WTC11 (cell line): Measurements from ENCODE around the gene LTF. TPM values are rescaled to one million over a fixed set of nuclear protein-coding genes. Genes with fewer than 3 reads are reported as not detected.

Experiments
- ATAC-seq: fragments of 200-7000 bp; cut with Tn5 transposase; 2 replicates; pipeline ENCODE4 v1.10.0; 2021; ENCODE audit warnings: mild to moderate bottlenecking, moderate library complexity
- CTCF ChIA-PET: fragments of 300-600 bp; sonication (Branson Sonifier 250); formaldehyde crosslinking; loops from one replicate; lab custom pipeline; 2021; ENCODE audit warnings: antibody characterized with exemption; lab: Charles Lee
- POLR2A ChIA-PET: fragments of 350-600 bp; sonication (Branson Sonifier 250); formaldehyde crosslinking; loops from one replicate; lab custom pipeline; 2021; ENCODE audit warnings: antibody characterized with exemption; lab: Charles Lee
- DNase-seq: peaks from one replicate; pipeline ENCODE4 v3.0.0; 2021; ENCODE audit warnings: low spot score
- H3K27ac Mint-ChIP-seq: 2 replicates; pipeline ENCODE4 v1.8.0; 2021; ENCODE audit warnings: mixed read lengths
- H3K27me3 Mint-ChIP-seq: 2 replicates; pipeline ENCODE4 v1.8.0; 2021; ENCODE audit warnings: low read depth, mild to moderate bottlenecking, moderate library complexity, mixed read lengths
- H3K36me3 Mint-ChIP-seq: 2 replicates; pipeline ENCODE4 v1.8.0; 2021; ENCODE audit warnings: mixed read lengths
- H3K4me1 Mint-ChIP-seq: 2 replicates; pipeline ENCODE4 v1.8.0; 2022; ENCODE audit warnings: mixed read lengths
- H3K4me3 Mint-ChIP-seq: 2 replicates; pipeline ENCODE4 v1.8.0; 2021; ENCODE audit warnings: mild to moderate bottlenecking, moderate library complexity, mixed read lengths
- H3K9me3 Mint-ChIP-seq: 2 replicates; pipeline ENCODE4 v1.8.0; 2021; ENCODE audit warnings: mixed read lengths
- E2F5 ChIP-seq: sonication (generic); formaldehyde crosslinking; IDR thresholded peaks from 2 replicates; pipeline ENCODE4 v1.8.1; 2022; ENCODE audit warnings: mild to moderate bottlenecking, moderate library complexity, missing genetic modification reagents
- EMX1 ChIP-seq: fragments of 250-450 bp; sonication (Bioruptor Pico); IDR thresholded peaks from 2 replicates; pipeline ENCODE4 v1.8.0; 2021; ENCODE audit warnings: mild to moderate bottlenecking
- ERG ChIP-seq: fragments of 250-450 bp; sonication (Bioruptor Pico); IDR thresholded peaks from 2 replicates; pipeline ENCODE4 v1.8.0; 2021; ENCODE audit warnings: mild to moderate bottlenecking
- GRHL2 ChIP-seq: fragments of 250-450 bp; sonication (Bioruptor Pico); IDR thresholded peaks from 2 replicates; pipeline ENCODE4 v1.8.0; 2022; ENCODE audit warnings: mild to moderate bottlenecking, moderate library complexity; ENCODE audit not compliant: insufficient replicate concordance, severe bottlenecking
- JUN ChIP-seq: sonication (generic); formaldehyde crosslinking; IDR thresholded peaks from 2 replicates; pipeline ENCODE4 v1.8.0; 2023; ENCODE audit warnings: mild to moderate bottlenecking, missing genetic modification reagents
- NFATC4 ChIP-seq: fragments of 250-450 bp; sonication (Bioruptor Pico); IDR thresholded peaks from 2 replicates; pipeline ENCODE4 v1.9.0; 2021; ENCODE audit warnings: mild to moderate bottlenecking
- NR1H2 ChIP-seq: sonication (generic); formaldehyde crosslinking; IDR thresholded peaks from 2 replicates; pipeline ENCODE4 v1.9.0; 2021; ENCODE audit warnings: mild to moderate bottlenecking, moderate library complexity, missing genetic modification reagents
- NR3C1 ChIP-seq: sonication (generic); formaldehyde crosslinking; conservative IDR thresholded peaks from 2 replicates; pipeline ENCODE4 v1.8.1; 2023; ENCODE audit warnings: low read depth, mild to moderate bottlenecking, missing genetic modification reagents
- PREB ChIP-seq: sonication (generic); formaldehyde crosslinking; IDR thresholded peaks from 2 replicates; pipeline ENCODE4 v1.8.1; 2022; ENCODE audit warnings: mild to moderate bottlenecking, missing genetic modification reagents, moderate library complexity, borderline replicate concordance
- SMAD4 ChIP-seq: sonication (generic); formaldehyde crosslinking; IDR thresholded peaks from 2 replicates; pipeline ENCODE4 v1.8.0; 2022; ENCODE audit warnings: mild to moderate bottlenecking, missing genetic modification reagents
- TEAD4 ChIP-seq: sonication (generic); formaldehyde crosslinking; IDR thresholded peaks from 2 replicates; pipeline ENCODE4 v1.8.0; 2022; ENCODE audit warnings: mild to moderate bottlenecking, missing genetic modification reagents
- TP53 ChIP-seq: sonication (generic); formaldehyde crosslinking; IDR thresholded peaks from 2 replicates; pipeline ENCODE4 v1.8.1; 2023; ENCODE audit warnings: mild to moderate bottlenecking, missing genetic modification reagents
- ZBTB21 ChIP-seq: sonication (generic); formaldehyde crosslinking; IDR thresholded peaks from 2 replicates; pipeline ENCODE4 v1.8.1; 2023; ENCODE audit warnings: mild to moderate bottlenecking, missing genetic modification reagents, borderline replicate concordance
- ZNF138 ChIP-seq: sonication (generic); formaldehyde crosslinking; conservative IDR thresholded peaks from 2 replicates; pipeline ENCODE4 v1.8.1; 2022; ENCODE audit warnings: mild to moderate bottlenecking, moderate library complexity, missing genetic modification reagents
- ZNF532 ChIP-seq: fragments of 250-450 bp; sonication (Bioruptor Pico); IDR thresholded peaks from 2 replicates; pipeline ENCODE4 v1.9.0; 2021; ENCODE audit warnings: mild to moderate bottlenecking, borderline replicate concordance
- total RNA-seq: library from RNA; stranded (reverse); gene quantifications from 3 replicates; pipeline ENCODE4 v1.2.3, GENCODE V29; 2021
- TF ChIP-seq, protein P1 (sequence below): sonication (generic); formaldehyde crosslinking; conservative IDR thresholded peaks from 2 replicates; pipeline ENCODE4 v1.8.1; 2022; ENCODE audit warnings: mild to moderate bottlenecking, missing genetic modification reagents

LTF gene
- total RNA-seq, 1 experiment from 2014 or later: 0.22 TPM

GRCh38 chr3:46408853-46409252, 55.9 kb downstream of the LTF start:
- no peak for TF ChIP-seq ERG (CRISPR knock-in tag)
- peak; percentile 19 for DNase-seq
- H3K36me3 Mint-ChIP-seq: no peaks in the 10 kb centered on the region
- H3K4me3 Mint-ChIP-seq: no peak overlapping the region
- POLR2A ChIA-PET: no interaction called here
- peak; percentile 38; the same call in 1 of the 2 replicates for ATAC-seq
- H3K27ac Mint-ChIP-seq: no peak overlapping the region
- no peaks in the 10 kb centered on the region for H3K27me3 Mint-ChIP-seq
- CTCF ChIA-PET: interaction anchor here (1.5 to 2.7 kb wide), 3 partner anchors 18 to 54 kb away, joined by 3 to 9 read pairs (median 9); no protein-coding TSS in a partner anchor
- no peaks in the 10 kb centered on the region for H3K9me3 Mint-ChIP-seq
- H3K4me1 Mint-ChIP-seq: peaks cover 2% of the 10 kb centered on the region; the same call in 1 of the 2 replicates

DNA sequence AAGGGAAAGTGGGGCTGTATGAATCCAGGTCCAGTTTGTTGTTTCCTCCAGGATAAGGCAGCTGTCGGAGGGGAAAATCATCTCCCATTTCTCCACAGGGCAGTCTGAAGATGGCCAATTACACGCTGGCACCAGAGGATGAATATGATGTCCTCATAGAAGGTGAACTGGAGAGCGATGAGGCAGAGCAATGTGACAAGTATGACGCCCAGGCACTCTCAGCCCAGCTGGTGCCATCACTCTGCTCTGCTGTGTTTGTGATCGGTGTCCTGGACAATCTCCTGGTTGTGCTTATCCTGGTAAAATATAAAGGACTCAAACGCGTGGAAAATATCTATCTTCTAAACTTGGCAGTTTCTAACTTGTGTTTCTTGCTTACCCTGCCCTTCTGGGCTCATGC, 56.7 kb downstream of the LTF start:
- Mint-ChIP-seq H3K27ac (no peak overlapping the region), H3K27me3 (no peaks in the 10 kb centered on the region), H3K4me1 (peaks cover 2% of the 10 kb centered on the region; the same call in 1 of the 2 replicates), H3K36me3 (no peaks in the 10 kb centered on the region), H3K9me3 (peaks cover 2% of the 10 kb centered on the region), H3K4me3 (no peak overlapping the region)
- ATAC-seq (no peak), DNase-seq (no peak)
- no peak for TF ChIP-seq ZNF138 (CRISPR knock-in tag)
- ChIA-PET CTCF (interaction anchor here (1.5 to 2.7 kb wide), 3 partner anchors 19 to 54 kb away, joined by 3 to 9 read pairs (median 9); no protein-coding TSS in a partner anchor), POLR2A (no interaction called here)

DNA sequence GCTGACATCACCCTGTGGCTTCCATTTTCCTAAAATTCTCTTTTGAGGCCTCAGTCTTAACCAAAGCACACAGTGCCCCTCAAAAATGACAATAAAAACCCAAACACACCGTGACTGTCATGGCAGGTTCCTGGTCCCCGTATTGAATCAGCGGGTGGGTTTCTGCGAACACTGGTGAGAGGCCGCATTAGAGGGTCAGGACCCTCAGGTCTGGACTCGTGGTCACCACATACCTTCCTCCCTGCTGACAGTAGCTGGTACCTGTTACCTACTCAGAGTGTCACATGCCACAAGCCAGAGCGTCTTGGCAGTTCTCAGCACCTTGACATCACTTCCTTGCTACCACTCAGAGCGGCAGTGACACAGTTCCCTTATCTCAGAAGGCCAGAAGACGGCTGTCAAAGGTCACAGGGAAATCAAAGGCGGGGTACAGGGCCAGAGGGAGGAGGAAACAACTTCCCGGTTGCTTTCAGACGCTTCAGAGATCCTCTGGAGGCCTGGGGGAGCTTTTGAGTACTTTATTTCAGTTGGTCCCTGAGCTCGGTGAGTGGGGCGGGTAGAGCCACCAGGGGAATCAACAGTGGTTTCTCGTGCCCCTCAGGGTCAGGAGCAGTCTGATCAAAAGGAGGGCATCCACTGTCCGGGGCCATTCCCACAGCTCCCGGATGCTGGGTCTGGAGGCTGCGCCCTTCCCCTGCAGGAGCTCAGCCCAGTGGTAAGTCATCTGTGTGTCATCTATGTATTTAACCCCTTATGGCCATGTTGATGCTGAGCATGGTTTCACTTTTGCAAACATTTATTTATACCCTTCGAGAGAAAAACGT, 57.7 kb downstream of the LTF start, which contains the start of the genes CCR5AS and CCRL2:
TSS of gene CCR5AS (minus strand) at position 279 of the 824 bp plus-strand sequence.
TSS of gene CCRL2 (plus strand) at position 472 of the 824 bp plus-strand sequence. CDS start 821 bp downstream, outside the sequence.
- Mint-ChIP-seq H3K9me3 (peaks cover 5% of the 10 kb centered on the region), H3K27ac (no peak within 1 kb of the TSS), H3K27me3 (no peaks in the 10 kb centered on the region), H3K4me1 (peaks cover 2% of the 10 kb centered on the region; the same call in 1 of the 2 replicates), H3K4me3 (no peak within 1 kb of the TSS), H3K36me3 (no peaks in the 10 kb centered on the region)
- TF ChIP-seq SMAD4 (CRISPR knock-in tag): no peak
- no peak for TF ChIP-seq EMX1 (CRISPR knock-in tag)
- TF ChIP-seq NR1H2 (CRISPR knock-in tag): no peak
- no peak for TF ChIP-seq GRHL2
- TF ChIP-seq ZBTB21 (CRISPR knock-in tag): no peak
- TF ChIP-seq E2F5 (CRISPR knock-in tag): no peak
- TF ChIP-seq NFATC4 (CRISPR knock-in tag): no peak
- no peak for TF ChIP-seq ZNF532 (CRISPR knock-in tag)
- no peak for TF ChIP-seq JUN
- no peak for TF ChIP-seq PREB (CRISPR knock-in tag)
- TF ChIP-seq TP53: no peak
- TF ChIP-seq NR3C1 (CRISPR knock-in tag): no peak
- no peak for TF ChIP-seq TEAD4 (CRISPR knock-in tag)
- TF ChIP-seq, protein P1, sequence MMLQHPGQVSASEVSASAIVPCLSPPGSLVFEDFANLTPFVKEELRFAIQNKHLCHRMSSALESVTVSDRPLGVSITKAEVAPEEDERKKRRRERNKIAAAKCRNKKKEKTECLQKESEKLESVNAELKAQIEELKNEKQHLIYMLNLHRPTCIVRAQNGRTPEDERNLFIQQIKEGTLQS (CRISPR knock-in tag): no peak
- ChIA-PET CTCF (interaction anchor here (0.7 to 2.7 kb wide), 2 partner anchors 29 to 152 kb away, joined by 3 to 9 read pairs; no protein-coding TSS in a partner anchor), POLR2A (no interaction called here)
- no peak for ATAC-seq
- no peak for DNase-seq
